IMR-90 (cell line): ENCODE results near the gene FRMD3. TPM values are rescaled to one million over a fixed set of nuclear protein-coding genes. Genes with fewer than 3 reads are reported as not detected.

Experiments used
- ATAC-seq: fragments of 200-7000 bp; cut with Tn5 transposase; 2 replicates; pipeline ENCODE4 v1.9.1; 2020; ENCODE audit warnings: low read depth, mild to moderate bottlenecking, moderate library complexity
- BruUV-seq: library from RNA; stranded (reverse); fragments of 400-500 nt; replicated peaks from 2 replicates; lab custom pipeline; 2021; lab: Mats Ljungman, UMichigan
- CTCF ChIA-PET: fragments of 300-600 bp; formaldehyde crosslinking; extraction: SDS; loops from one replicate; lab custom pipeline; 2021; ENCODE audit warnings: antibody characterized with exemption; lab: Yijun Ruan, JAX
- POLR2A ChIA-PET: fragments of 300-600 bp; sonication (Branson Sonifier 250); formaldehyde crosslinking; loops from one replicate; lab custom pipeline; 2022; ENCODE audit warnings: antibody characterized with exemption; ENCODE audit not compliant: unreplicated experiment; lab: Charles Lee
- DNase-seq: peaks from one replicate; pipeline ENCODE4 v3.0.0; 2013
- H2AFZ ChIP-seq: replicated peaks from 2 replicates; pipeline ENCODE3; 2013; ENCODE audit warnings: low read length, mild to moderate bottlenecking; ENCODE audit not compliant: poor library complexity
- H2AK5ac ChIP-seq: 2 replicates; pipeline ENCODE4 v1.6.1; 2013; ENCODE audit warnings: low read depth, low read length, inconsistent platforms
- H2AK9ac ChIP-seq: replicated peaks from 2 replicates; pipeline ENCODE3; 2013; ENCODE audit warnings: mild to moderate bottlenecking, low read depth, low read length, moderate library complexity; ENCODE audit not compliant: poor library complexity
- H2BK120ac ChIP-seq: 2 replicates; pipeline ENCODE4 v1.6.1; 2013; ENCODE audit warnings: low read depth, low read length, inconsistent platforms
- H2BK15ac ChIP-seq: 3 replicates; pipeline ENCODE4 v1.6.1; 2013; ENCODE audit warnings: low read depth, low read length, inconsistent platforms
- H2BK20ac ChIP-seq: 2 replicates; pipeline ENCODE4 v1.6.1; 2013; ENCODE audit warnings: low read depth, mild to moderate bottlenecking, inconsistent platforms, low read length, moderate library complexity
- H2BK5ac ChIP-seq: 2 replicates; pipeline ENCODE4 v1.6.1; 2013; ENCODE audit warnings: mild to moderate bottlenecking, low read depth, low read length, inconsistent platforms; ENCODE audit not compliant: poor library complexity, severe bottlenecking
- H3K14ac ChIP-seq: replicated peaks from 2 replicates; pipeline ENCODE4 v1.6.1; 2013; ENCODE audit warnings: low read depth, low read length, inconsistent platforms
- H3K18ac ChIP-seq: 2 replicates; pipeline ENCODE4 v1.6.1; 2013; ENCODE audit warnings: low read depth, low read length, control low read depth
- H3K23ac ChIP-seq: 2 replicates; pipeline ENCODE4 v1.6.1; 2013; ENCODE audit warnings: low read depth, low read length, inconsistent platforms
- H3K27ac ChIP-seq: 2 replicates; pipeline ENCODE4 v1.5.1; 2013; ENCODE audit warnings: mild to moderate bottlenecking, control low read depth, low read length; ENCODE audit not compliant: insufficient read depth
- H3K27me3 ChIP-seq: 2 replicates; pipeline ENCODE4 v1.6.1; 2013; ENCODE audit warnings: low read length; ENCODE audit not compliant: control insufficient read depth, insufficient read depth
- H3K36me3 ChIP-seq: 2 replicates; pipeline ENCODE4 v1.6.1; 2013; ENCODE audit warnings: low read length, mixed read lengths; ENCODE audit not compliant: control insufficient read depth, insufficient read depth
- H3K4ac ChIP-seq: 2 replicates; pipeline ENCODE4 v1.6.1; 2013; ENCODE audit warnings: low read depth, low read length, inconsistent platforms
- H3K4me1 ChIP-seq: 2 replicates; pipeline ENCODE4 v1.6.1; 2013; ENCODE audit warnings: low read length, mixed read lengths; ENCODE audit not compliant: control insufficient read depth, insufficient read depth
- H3K4me2 ChIP-seq: 2 replicates; pipeline ENCODE4 v1.6.1; 2013; ENCODE audit warnings: low read depth, mild to moderate bottlenecking, control low read depth, low read length, moderate library complexity
- H3K4me3 ChIP-seq: 2 replicates; pipeline ENCODE4 v1.5.1; 2013; ENCODE audit warnings: low read depth, mild to moderate bottlenecking, control low read depth, low read length, moderate library complexity; ENCODE audit not compliant: insufficient read depth
- H3K56ac ChIP-seq: 2 replicates; pipeline ENCODE4 v1.6.1; 2013; ENCODE audit warnings: low read length, inconsistent platforms; ENCODE audit not compliant: insufficient read depth; ENCODE audit errors: extremely low read depth
- H3K79me1 ChIP-seq, 2 experiments: 2 replicates each; pipeline ENCODE4 v1.6.1; 2013; ENCODE audit warnings: low read length in 2 of 2, inconsistent platforms in 1 of 2, low read depth in 1 of 2
- H3K9ac ChIP-seq: 2 replicates; pipeline ENCODE4 v1.6.1; 2013; ENCODE audit warnings: low read depth, low read length, control low read depth
- H3K9me1 ChIP-seq: 2 replicates; pipeline ENCODE4 v1.6.1; 2013; ENCODE audit warnings: low read length, inconsistent platforms; ENCODE audit not compliant: insufficient read depth
- H3K9me3 ChIP-seq: 2 replicates; pipeline ENCODE4 v1.6.1; 2013; ENCODE audit warnings: low read length; ENCODE audit not compliant: control insufficient read depth, insufficient read depth
- H4K20me1 ChIP-seq: 2 replicates; pipeline ENCODE4 v1.6.1; 2013; ENCODE audit warnings: low read length, inconsistent platforms; ENCODE audit not compliant: insufficient read depth
- H4K5ac ChIP-seq: 2 replicates; pipeline ENCODE4 v1.6.1; 2013; ENCODE audit warnings: mild to moderate bottlenecking, low read depth, low read length, control low read depth
- H4K8ac ChIP-seq, 2 experiments: 2 replicates each; pipeline ENCODE4 v1.6.1; 2013; ENCODE audit warnings: low read depth in 2 of 2, low read length in 2 of 2, control low read depth in 1 of 2, inconsistent platforms in 1 of 2
- H4K91ac ChIP-seq: 2 replicates; pipeline ENCODE4 v1.6.1; 2013; ENCODE audit warnings: low read depth, low read length, inconsistent platforms; ENCODE audit not compliant: insufficient read depth
- BHLHE40 ChIP-seq: fragments of 150-350 bp; IDR thresholded peaks from 2 replicates; pipeline ENCODE4 v1.6.1; 2016; ENCODE audit warnings: mild to moderate bottlenecking, low read depth, low read length
- CEBPB ChIP-seq: IDR thresholded peaks from 2 replicates; pipeline ENCODE4 v1.6.1; 2012; ENCODE audit warnings: low read depth, low read length, improper control_type of control experiment
- CHD1 ChIP-seq: IDR thresholded peaks from 2 replicates; pipeline ENCODE4 v1.6.1; 2012; ENCODE audit warnings: low read depth, low read length, improper control_type of control experiment
- FOS ChIP-seq: fragments of 150-350 bp; IDR thresholded peaks from 2 replicates; pipeline ENCODE4 v1.6.1; 2016; ENCODE audit warnings: low read depth, low read length
- SMC3 ChIP-seq: fragments of 150-350 bp; IDR thresholded peaks from 2 replicates; pipeline ENCODE4 v1.6.1; 2016; ENCODE audit warnings: low read depth, mild to moderate bottlenecking, antibody characterized with exemption, low read length, moderate library complexity
- WGBS, 2 experiments: methylation state at CpG; one replicate each; pipeline versions ENCODE4 v1.1.5 to v1.1.7; 2013; ENCODE audit warnings: missing lambda C conversion rate in 2 of 2; ENCODE audit not compliant: insufficient read length in 1 of 2; ENCODE audit errors: extremely low coverage in 2 of 2; 5-methylcytosine and 5-hydroxymethylcytosine counted together
- dilution Hi-C: fragments of 300-500 bp; cut with HindIII; formaldehyde crosslinking; loops from one replicate; pipeline ENCODE4 v1.14.3; 2018; ENCODE audit warnings: low sequenced_read_pairs; ENCODE audit not compliant: unreplicated experiment
- in situ Hi-C: fragments of 300-500 bp; cut with MboI; formaldehyde crosslinking; loops from 3 replicates; pipeline ENCODE4 v1.14.3; 2019; ENCODE audit warnings: low sequenced_read_pairs, inconsistent platforms, mixed read lengths
- intact Hi-C: fragments of 100-400 bp; cut with micrococcal nuclease; formaldehyde crosslinking; loops from 2 replicates; pipeline ENCODE4 v1.10.0; 2022
- polyA plus RNA-seq, 3 experiments: library from polyadenylated mRNA; depleted of rRNA; stranded (reverse); fragments of >200 nt; gene quantifications; 2 replicates each; pipeline ENCODE4 v1.2.3, GENCODE V29; 2012; ENCODE audit warnings: low replicate concordance in 1 of 3
- total RNA-seq: library from RNA; depleted of rRNA; stranded (reverse); fragments of >200 nt; gene quantifications from 2 replicates; pipeline ENCODE4 v1.2.3, GENCODE V29; 2012

Gene FRMD3
- total and polyA plus RNA-seq, 2 of the 4 experiments (the other 2 are of a cell fraction): 0.02 to 0.18 TPM

DNA sequence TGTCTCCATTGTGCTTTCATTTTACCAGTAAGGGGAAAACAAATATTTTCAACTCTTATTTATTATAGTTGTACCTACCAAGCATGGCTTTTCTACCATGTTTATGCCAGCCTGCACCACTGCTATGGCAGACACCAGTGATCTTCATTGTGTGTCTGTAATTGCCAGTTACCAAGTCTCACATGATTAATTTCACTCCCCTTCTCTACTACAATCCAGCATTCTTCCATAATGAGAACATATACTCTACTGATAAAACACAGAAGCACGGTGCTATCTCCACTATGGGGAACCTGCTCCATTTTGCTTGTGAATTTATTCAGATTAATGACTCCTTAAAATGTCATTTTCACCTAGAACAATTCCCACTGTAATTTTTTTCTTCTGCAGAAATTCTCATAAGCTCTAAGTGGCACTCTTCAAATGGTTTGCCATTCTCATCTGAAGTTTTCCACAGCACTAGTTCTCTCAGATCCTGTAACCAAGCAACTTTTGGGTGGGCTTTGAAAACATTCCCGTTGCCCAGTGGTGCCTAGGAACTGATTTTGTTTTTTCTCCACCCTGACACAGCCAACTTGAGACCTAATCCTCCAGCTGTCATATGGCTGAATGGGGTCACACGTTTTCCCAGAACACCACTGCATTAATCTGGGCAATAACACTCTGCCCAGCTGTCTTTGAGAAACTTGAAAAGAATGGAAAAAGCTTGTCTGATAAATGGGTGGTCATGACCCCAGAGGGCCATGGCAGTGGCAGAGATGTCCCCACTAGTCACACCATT lies 252.6 kb downstream of the FRMD3 start:
- Histone ChIP-seq H4K20me1 (no peaks in the 10 kb centered on the region), H3K4me2 (no peak overlapping the region), H2BK20ac (no peak overlapping the region), H3K14ac (no peak overlapping the region), H3K56ac (no peak overlapping the region), H3K36me3 (no peaks in the 10 kb centered on the region), H3K9ac (no peak overlapping the region), H2AK5ac (no peak overlapping the region), H3K4ac (no peak overlapping the region), H3K4me1 (no peaks in the 10 kb centered on the region), H3K27me3 (no peaks in the 10 kb centered on the region), H2BK5ac (no peak overlapping the region), H2BK120ac (no peak overlapping the region), H3K9me3 (peaks cover 2% of the 10 kb centered on the region; the same call in 1 of the 2 replicates), H3K23ac (no peak overlapping the region), H3K27ac (no peak overlapping the region), H2AK9ac (no peak overlapping the region), H4K91ac (no peak overlapping the region), H3K4me3 (no peak overlapping the region), H4K5ac (no peak overlapping the region), H3K18ac (no peak overlapping the region), H4K8ac (no peak overlapping the region), H2BK15ac (no peak overlapping the region), H2AFZ (no peak overlapping the region), H3K9me1 (no peaks in the 10 kb centered on the region), H3K79me1 (no peaks in the 10 kb centered on the region)
- no peak for ATAC-seq
- TF ChIP-seq BHLHE40 (no peak), CEBPB (no peak), FOS (no peak), SMC3 (no peak), CHD1 (no peak)
- no TSS peak for BruUV-seq
- intact Hi-C loops (no loop called here), in situ Hi-C loops (no loop called here), dilution Hi-C loops (no loop called here)
- CTCF ChIA-PET: no interaction called here
- no CpG with 5 or more reads among the region's 3 CpGs for WGBS, 2 experiments
- POLR2A ChIA-PET: no interaction called here
- DNase-seq: no peak
